ENCODE data around the gene RRP1B. TPM values are rescaled to one million over a fixed set of nuclear protein-coding genes. Genes with fewer than 3 reads are reported as not detected.

Gene RRP1B
- total RNA-seq, 1 experiment from 2014 or later = 30.6 TPM

- H3K9me2 ChIP-seq (replicated peaks; ENCODE audit: insufficient read depth, low read length) = no peaks in the 10 kb centered on the region
- H3K9me3 ChIP-seq (ENCODE audit: low read length) = no peaks in the 10 kb centered on the region
- no peak overlapping the region for H3K27ac ChIP-seq (ENCODE audit: low read length)
- no peaks in the 10 kb centered on the region for H4K20me1 ChIP-seq (ENCODE audit: insufficient read depth, low read depth, low read length)
- H3K4me3 ChIP-seq (ENCODE audit: low read length) = no peak overlapping the region
- H3K9ac ChIP-seq (ENCODE audit: low read length) = no peak overlapping the region
- DNase-seq = no peak
- H3K79me2 ChIP-seq (ENCODE audit: low read length) = peaks cover 5% of the 10 kb centered on the region; the same call in 1 of the 2 replicates
- H3K27me3 ChIP-seq (ENCODE audit: low read length) = no peaks in the 10 kb centered on the region
- H2AFZ ChIP-seq (ENCODE audit: low read length) = no peak overlapping the region
- no peaks in the 10 kb centered on the region for H3K4me1 ChIP-seq (ENCODE audit: low read length)
- H3K36me3 ChIP-seq (ENCODE audit: insufficient read depth, low read length) = peaks cover 37% of the 10 kb centered on the region
- no peak overlapping the region for H3K4me2 ChIP-seq (ENCODE audit: low read depth, low read length, poor library complexity, severe bottlenecking)
These were observed 27.6 kb downstream of the RRP1B start for GRCh38 chr21:43686811-43687565.

GRCh38 chr21:43687566-43688399 is 28.4 kb downstream of the RRP1B start:
- no peak overlapping the region for H2AFZ ChIP-seq (ENCODE audit: low read length)
- no peak overlapping the region for H3K4me3 ChIP-seq (ENCODE audit: low read length)
- H3K4me1 ChIP-seq (ENCODE audit: low read length) = no peaks in the 10 kb centered on the region
- no peak for DNase-seq
- no peaks in the 10 kb centered on the region for H3K9me2 ChIP-seq (replicated peaks; ENCODE audit: insufficient read depth, low read length)
- H3K27me3 ChIP-seq (ENCODE audit: low read length) = no peaks in the 10 kb centered on the region
- no peaks in the 10 kb centered on the region for H3K79me2 ChIP-seq (ENCODE audit: low read length)
- H3K36me3 ChIP-seq (ENCODE audit: insufficient read depth, low read length) = peaks cover 35% of the 10 kb centered on the region
- no peak overlapping the region for H3K9ac ChIP-seq (ENCODE audit: low read length)
- H3K27ac ChIP-seq (ENCODE audit: low read length) = no peak overlapping the region
- H4K20me1 ChIP-seq (ENCODE audit: insufficient read depth, low read depth, low read length) = no peaks in the 10 kb centered on the region
- H3K9me3 ChIP-seq (ENCODE audit: low read length) = no peaks in the 10 kb centered on the region
- no peak overlapping the region for H3K4me2 ChIP-seq (ENCODE audit: low read depth, low read length, poor library complexity, severe bottlenecking)

GRCh38 chr21:43688906-43689305 is 29.5 kb downstream of the RRP1B start:
- no peak for DNase-seq
- no peak overlapping the region for H3K27ac ChIP-seq (ENCODE audit: low read length)
- no peak overlapping the region for H2AFZ ChIP-seq (ENCODE audit: low read length)
- peaks cover 45% of the 10 kb centered on the region for H3K36me3 ChIP-seq (ENCODE audit: insufficient read depth, low read length)
- H3K79me2 ChIP-seq (ENCODE audit: low read length) = no peaks in the 10 kb centered on the region
- no peak overlapping the region for H3K4me2 ChIP-seq (ENCODE audit: low read depth, low read length, poor library complexity, severe bottlenecking)
- no peaks in the 10 kb centered on the region for H3K27me3 ChIP-seq (ENCODE audit: low read length)
- H3K9me3 ChIP-seq (ENCODE audit: low read length) = no peaks in the 10 kb centered on the region
- H4K20me1 ChIP-seq (ENCODE audit: insufficient read depth, low read depth, low read length) = no peaks in the 10 kb centered on the region
- H3K4me3 ChIP-seq (ENCODE audit: low read length) = no peak overlapping the region
- H3K9me2 ChIP-seq (replicated peaks; ENCODE audit: insufficient read depth, low read length) = no peaks in the 10 kb centered on the region
- no peaks in the 10 kb centered on the region for H3K4me1 ChIP-seq (ENCODE audit: low read length)
- no peak overlapping the region for H3K9ac ChIP-seq (ENCODE audit: low read length)

GRCh38 chr21:43689556-43690337 is 30.4 kb downstream of the RRP1B start:
- H3K9me2 ChIP-seq (replicated peaks; ENCODE audit: insufficient read depth, low read length) = no peaks in the 10 kb centered on the region
- H3K4me3 ChIP-seq (ENCODE audit: low read length) = no peak overlapping the region
- H3K4me2 ChIP-seq (ENCODE audit: low read depth, low read length, poor library complexity, severe bottlenecking) = no peak overlapping the region
- DNase-seq = no peak
- no peaks in the 10 kb centered on the region for H3K9me3 ChIP-seq (ENCODE audit: low read length)
- H3K27me3 ChIP-seq (ENCODE audit: low read length) = no peaks in the 10 kb centered on the region
- no peaks in the 10 kb centered on the region for H3K4me1 ChIP-seq (ENCODE audit: low read length)
- H3K36me3 ChIP-seq (ENCODE audit: insufficient read depth, low read length) = peaks cover 44% of the 10 kb centered on the region
- no peak overlapping the region for H3K9ac ChIP-seq (ENCODE audit: low read length)
- no peaks in the 10 kb centered on the region for H4K20me1 ChIP-seq (ENCODE audit: insufficient read depth, low read depth, low read length)
- no peak overlapping the region for H2AFZ ChIP-seq (ENCODE audit: low read length)
- H3K79me2 ChIP-seq (ENCODE audit: low read length) = no peaks in the 10 kb centered on the region
- H3K27ac ChIP-seq (ENCODE audit: low read length) = no peak overlapping the region

- Histone ChIP-seq H3K36me3 (ENCODE audit: insufficient read depth, low read length) (peaks cover 43% of the 10 kb centered on the region), H3K79me2 (ENCODE audit: low read length) (no peaks in the 10 kb centered on the region), H3K4me1 (ENCODE audit: low read length) (no peaks in the 10 kb centered on the region), H3K4me2 (ENCODE audit: low read depth, low read length, poor library complexity, severe bottlenecking) (no peak overlapping the region), H3K9me3 (ENCODE audit: low read length) (no peaks in the 10 kb centered on the region), H3K4me3 (ENCODE audit: low read length) (no peak overlapping the region), H4K20me1 (ENCODE audit: insufficient read depth, low read depth, low read length) (no peaks in the 10 kb centered on the region), H3K27me3 (ENCODE audit: low read length) (no peaks in the 10 kb centered on the region), H3K27ac (ENCODE audit: low read length) (no peak overlapping the region), H2AFZ (ENCODE audit: low read length) (no peak overlapping the region), H3K9ac (ENCODE audit: low read length) (no peak overlapping the region), H3K9me2 (replicated peaks; ENCODE audit: insufficient read depth, low read length) (no peaks in the 10 kb centered on the region)
- DNase-seq = no peak
These were observed 31.0 kb downstream of the RRP1B start for GRCh38 chr21:43690346-43690745.

GRCh38 chr21:43691086-43691795 is 31.9 kb downstream of the RRP1B start:
- Histone ChIP-seq H3K79me2 (ENCODE audit: low read length) (no peaks in the 10 kb centered on the region), H3K27ac (ENCODE audit: low read length) (no peak overlapping the region), H3K4me2 (ENCODE audit: low read depth, low read length, poor library complexity, severe bottlenecking) (no peak overlapping the region), H3K9me3 (ENCODE audit: low read length) (no peaks in the 10 kb centered on the region), H3K4me3 (ENCODE audit: low read length) (no peak overlapping the region), H4K20me1 (ENCODE audit: insufficient read depth, low read depth, low read length) (no peaks in the 10 kb centered on the region), H3K27me3 (ENCODE audit: low read length) (no peaks in the 10 kb centered on the region), H2AFZ (ENCODE audit: low read length) (no peak overlapping the region), H3K9me2 (replicated peaks; ENCODE audit: insufficient read depth, low read length) (no peaks in the 10 kb centered on the region), H3K36me3 (ENCODE audit: insufficient read depth, low read length) (peaks cover 46% of the 10 kb centered on the region), H3K4me1 (ENCODE audit: low read length) (no peaks in the 10 kb centered on the region), H3K9ac (ENCODE audit: low read length) (no peak overlapping the region)
- DNase-seq = no peak

GRCh38 chr21:43691801-43692200 is 32.4 kb downstream of the RRP1B start:
- H3K9ac ChIP-seq (ENCODE audit: low read length) = no peak overlapping the region
- H3K79me2 ChIP-seq (ENCODE audit: low read length) = no peaks in the 10 kb centered on the region
- H3K36me3 ChIP-seq (ENCODE audit: insufficient read depth, low read length) = peaks cover 41% of the 10 kb centered on the region

More at GRCh38 chr21:43691801-43692200, 32.4 kb downstream of the RRP1B start:
- Histone ChIP-seq H2AFZ (ENCODE audit: low read length) (no peak overlapping the region), H3K27me3 (ENCODE audit: low read length) (no peaks in the 10 kb centered on the region), H4K20me1 (ENCODE audit: insufficient read depth, low read depth, low read length) (no peaks in the 10 kb centered on the region), H3K9me2 (replicated peaks; ENCODE audit: insufficient read depth, low read length) (no peaks in the 10 kb centered on the region), H3K4me3 (ENCODE audit: low read length) (no peak overlapping the region), H3K9me3 (ENCODE audit: low read length) (no peaks in the 10 kb centered on the region), H3K4me1 (ENCODE audit: low read length) (no peaks in the 10 kb centered on the region), H3K4me2 (ENCODE audit: low read depth, low read length, poor library complexity, severe bottlenecking) (no peak overlapping the region), H3K27ac (ENCODE audit: low read length) (no peak overlapping the region)
- DNase-seq = no peak
